KMS-11 (cell line): ENCODE data around the gene BOLA2B.

Source experiments
- H2AFZ ChIP-seq: fragments of 200-600 bp; sonication (generic); 2 replicates; pipeline ENCODE4 v1.6.1; 2016; ENCODE audit warnings: antibody characterized with exemption, mixed run types, low read depth
- H3K27ac ChIP-seq: fragments of 200-600 bp; sonication (generic); 2 replicates; pipeline ENCODE4 v1.6.1; 2016; ENCODE audit warnings: mild to moderate bottlenecking, mixed run types
- H3K27me3 ChIP-seq: fragments of 200-600 bp; sonication (generic); 2 replicates; pipeline ENCODE4 v1.6.1; 2017; ENCODE audit warnings: mild to moderate bottlenecking, low read depth, mixed run types, moderate library complexity; ENCODE audit not compliant: insufficient read depth
- H3K36me3 ChIP-seq: fragments of 200-600 bp; sonication (generic); 2 replicates; pipeline ENCODE4 v1.6.1; 2017; ENCODE audit warnings: mild to moderate bottlenecking, mixed run types; ENCODE audit not compliant: insufficient read depth
- H3K4me1 ChIP-seq: fragments of 200-600 bp; sonication (generic); 2 replicates; pipeline ENCODE4 v1.6.1; 2016; ENCODE audit warnings: mild to moderate bottlenecking, low read depth, mixed run types; ENCODE audit not compliant: poor library complexity, severe bottlenecking
- H3K4me2 ChIP-seq: fragments of 200-600 bp; sonication (generic); 2 replicates; pipeline ENCODE4 v1.7.0; 2016; ENCODE audit warnings: mild to moderate bottlenecking, mixed run types
- H3K4me3 ChIP-seq: fragments of 200-600 bp; sonication (generic); IDR thresholded peaks from 2 replicates; pipeline ENCODE4 v1.6.1; 2017; ENCODE audit warnings: low read depth, low read length, mixed read lengths; ENCODE audit not compliant: insufficient read depth
- H3K79me2 ChIP-seq: fragments of 200-600 bp; sonication (generic); 2 replicates; pipeline ENCODE4 v1.6.1; 2016; ENCODE audit warnings: low read depth, mixed run types; ENCODE audit not compliant: insufficient read depth
- H3K9ac ChIP-seq: fragments of 200-600 bp; sonication (generic); 2 replicates; pipeline ENCODE4 v1.6.1; 2016; ENCODE audit warnings: mild to moderate bottlenecking, mixed run types
- H4K20me1 ChIP-seq: fragments of 200-600 bp; sonication (generic); 2 replicates; pipeline ENCODE4 v1.6.1; 2016; ENCODE audit warnings: mild to moderate bottlenecking, mixed run types; ENCODE audit not compliant: insufficient read depth
- TF ChIP-seq, protein P1 (sequence below): fragments of 200-600 bp; sonication (generic); conservative IDR thresholded peaks from 2 replicates; pipeline ENCODE4 v1.6.1; 2017; ENCODE audit warnings: low read depth, mild to moderate bottlenecking, antibody characterized with exemption, low read length, moderate library complexity, mixed read lengths

Gene BOLA2B

DNA sequence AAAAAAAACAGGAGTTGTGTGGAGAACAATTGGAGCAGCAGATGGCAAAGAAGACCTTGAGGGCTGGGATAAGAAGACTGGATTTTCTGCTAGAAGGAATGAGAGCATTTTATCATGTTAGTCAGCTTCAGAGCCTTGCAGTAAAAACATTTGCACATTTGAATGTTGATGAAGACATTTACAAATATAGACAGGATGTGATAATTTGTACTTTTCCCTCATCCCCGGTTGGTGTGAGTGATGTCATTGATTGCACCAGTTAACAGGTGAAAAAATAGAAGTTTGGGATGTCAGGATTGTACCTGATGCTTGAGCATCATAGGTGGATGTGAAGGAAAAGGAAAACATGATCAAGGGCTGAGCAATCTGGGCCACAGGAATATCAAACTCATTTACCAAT is 47.8 kb downstream of the BOLA2B start:
- TF ChIP-seq, protein P1, sequence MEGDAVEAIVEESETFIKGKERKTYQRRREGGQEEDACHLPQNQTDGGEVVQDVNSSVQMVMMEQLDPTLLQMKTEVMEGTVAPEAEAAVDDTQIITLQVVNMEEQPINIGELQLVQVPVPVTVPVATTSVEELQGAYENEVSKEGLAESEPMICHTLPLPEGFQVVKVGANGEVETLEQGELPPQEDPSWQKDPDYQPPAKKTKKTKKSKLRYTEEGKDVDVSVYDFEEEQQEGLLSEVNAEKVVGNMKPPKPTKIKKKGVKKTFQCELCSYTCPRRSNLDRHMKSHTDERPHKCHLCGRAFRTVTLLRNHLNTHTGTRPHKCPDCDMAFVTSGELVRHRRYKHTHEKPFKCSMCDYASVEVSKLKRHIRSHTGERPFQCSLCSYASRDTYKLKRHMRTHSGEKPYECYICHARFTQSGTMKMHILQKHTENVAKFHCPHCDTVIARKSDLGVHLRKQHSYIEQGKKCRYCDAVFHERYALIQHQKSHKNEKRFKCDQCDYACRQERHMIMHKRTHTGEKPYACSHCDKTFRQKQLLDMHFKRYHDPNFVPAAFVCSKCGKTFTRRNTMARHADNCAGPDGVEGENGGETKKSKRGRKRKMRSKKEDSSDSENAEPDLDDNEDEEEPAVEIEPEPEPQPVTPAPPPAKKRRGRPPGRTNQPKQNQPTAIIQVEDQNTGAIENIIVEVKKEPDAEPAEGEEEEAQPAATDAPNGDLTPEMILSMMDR = no peak

DNA sequence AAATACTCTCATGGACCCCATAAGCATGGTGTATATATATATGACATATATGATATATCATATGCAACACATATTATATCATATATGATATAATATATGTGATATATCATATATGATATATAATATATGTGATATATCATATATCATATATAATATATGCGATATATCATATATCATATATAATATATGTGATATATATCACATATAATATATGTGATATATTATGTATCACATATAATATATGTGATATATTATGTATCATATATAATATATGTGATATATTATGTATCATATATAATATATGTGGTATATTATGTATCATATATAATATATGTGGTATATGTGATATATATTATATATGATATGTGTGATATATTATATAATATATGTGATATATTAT is 48.5 kb downstream of the BOLA2B start:
- Histone ChIP-seq H3K36me3 (no peaks in the 10 kb centered on the region), H3K4me3 (no peak overlapping the region)

More for the DNA sequence above, 47.8 kb downstream of the BOLA2B start:
- no peak overlapping the region for H3K4me3 ChIP-seq
- H3K9ac ChIP-seq = no peak overlapping the region
- no peak overlapping the region for H3K27ac ChIP-seq
- H3K36me3 ChIP-seq = no peaks in the 10 kb centered on the region
- H3K79me2 ChIP-seq = no peaks in the 10 kb centered on the region
- no peak overlapping the region for H2AFZ ChIP-seq
- no peaks in the 10 kb centered on the region for H3K27me3 ChIP-seq
- H3K4me2 ChIP-seq = no peak overlapping the region
- H3K4me1 ChIP-seq = no peaks in the 10 kb centered on the region
- H4K20me1 ChIP-seq = no peaks in the 10 kb centered on the region

DNA sequence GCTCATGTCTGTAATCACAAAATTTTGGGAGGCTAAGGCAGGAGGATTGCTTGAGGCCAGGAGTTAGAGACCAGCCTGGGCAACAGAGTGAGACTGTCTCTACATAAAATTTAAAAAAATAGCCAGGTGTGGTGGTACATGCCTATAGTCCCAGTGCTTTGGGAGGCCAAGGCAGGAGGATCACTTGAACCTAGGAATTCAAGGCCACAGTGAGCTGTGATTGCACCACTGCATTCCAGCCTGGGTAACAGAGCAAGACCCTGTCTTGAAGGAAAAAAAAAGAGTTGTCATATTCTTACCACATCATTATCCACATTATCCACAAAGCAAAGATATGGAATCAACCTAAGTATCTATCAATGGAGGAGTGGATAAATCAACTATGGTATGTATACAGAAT is 49.4 kb downstream of the BOLA2B start:
- Histone ChIP-seq H3K4me3 (no peak overlapping the region), H3K79me2 (no peaks in the 10 kb centered on the region), H3K9ac (no peak overlapping the region), H3K27ac (no peak overlapping the region), H3K4me1 (no peaks in the 10 kb centered on the region), H4K20me1 (no peaks in the 10 kb centered on the region), H2AFZ (no peak overlapping the region), H3K36me3 (no peaks in the 10 kb centered on the region), H3K27me3 (no peaks in the 10 kb centered on the region), H3K4me2 (no peak overlapping the region)
- TF ChIP-seq, protein P1 = no peak

More for the DNA sequence above, 48.5 kb downstream of the BOLA2B start:
- Histone ChIP-seq H3K27me3 (no peaks in the 10 kb centered on the region), H2AFZ (no peak overlapping the region), H4K20me1 (no peaks in the 10 kb centered on the region), H3K4me2 (no peak overlapping the region), H3K79me2 (no peaks in the 10 kb centered on the region), H3K9ac (no peak overlapping the region), H3K27ac (no peak overlapping the region), H3K4me1 (no peaks in the 10 kb centered on the region)
- TF ChIP-seq, protein P1 = no peak

DNA sequence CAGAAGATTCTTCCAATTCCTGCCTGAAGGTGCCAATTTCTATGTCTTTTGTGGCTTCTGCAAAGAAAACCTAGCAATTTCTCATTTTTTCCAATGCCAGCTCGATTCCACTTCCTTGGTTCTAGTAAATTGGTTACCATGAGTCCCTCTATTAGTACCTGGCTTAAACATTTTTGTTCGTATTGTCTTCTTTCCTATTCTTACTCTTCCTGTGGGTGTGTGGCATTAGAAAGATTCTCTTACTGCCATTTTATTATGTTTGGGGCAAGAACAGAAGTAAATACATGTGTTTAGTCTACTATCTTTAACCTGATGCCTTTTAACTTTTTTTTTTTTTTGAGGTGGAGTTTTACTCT is 50.1 kb downstream of the BOLA2B start:
- H3K27ac ChIP-seq = no peak overlapping the region
- no peak overlapping the region for H3K4me3 ChIP-seq
- no peaks in the 10 kb centered on the region for H3K4me1 ChIP-seq
- TF ChIP-seq, protein P1 = no peak
- H3K4me2 ChIP-seq = no peak overlapping the region
- H3K36me3 ChIP-seq = no peaks in the 10 kb centered on the region
- H4K20me1 ChIP-seq = no peaks in the 10 kb centered on the region
- H3K9ac ChIP-seq = no peak overlapping the region
- H2AFZ ChIP-seq = no peak overlapping the region
- no peaks in the 10 kb centered on the region for H3K27me3 ChIP-seq
- H3K79me2 ChIP-seq = no peaks in the 10 kb centered on the region
